Purkinje cell (primary cell): Measurements from ENCODE around the gene FAM53C. TPM values are rescaled to one million over a fixed set of nuclear protein-coding genes. Genes with fewer than 3 reads are reported as not detected.

Experiments
- polyA plus RNA-seq: library from polyadenylated mRNA; unstranded; fragments of >200 nt; fragmentation: Nextera tagmentation; gene quantifications from 2 replicates; pipeline ENCODE4 v1.2.1, GENCODE V29; 2014

The FAM53C gene
- polyA plus RNA-seq = 2.0 and 6.3 TPM in 2 replicates

GRCh38 chr5:138337685-138338410 lies at the start of gene FAM53C:
Gene FAM53C (plus strand): TSS chr5:138338266. CDS start chr5:138341336, 3,070 bp downstream.

GRCh38 chr5:138331449-138332368 lies 6.4 kb upstream of the FAM53C start, which contains the start of gene CDC25C:
Gene CDC25C (minus strand): TSS chr5:138331804. CDS start chr5:138331180, 624 bp downstream.

GRCh38 chr5:138352071-138352721 lies 14.1 kb downstream of the FAM53C start, which contains the start of gene KDM3B:
Gene KDM3B (plus strand): TSS chr5:138352685. CDS start chr5:138352796, 111 bp downstream.

Other genes starting within 250 kb of the FAM53C start
- 113 and 125 TPM in 2 replicates for gene NME5, start 198.8 kb upstream of the FAM53C start, polyA plus RNA-seq
- 95.1 and 95.2 TPM in 2 replicates for gene BRD8, start 159.6 kb upstream of the FAM53C start, polyA plus RNA-seq
- gene KIF20A, start 159.2 kb upstream of the FAM53C start, polyA plus RNA-seq = 0.17 TPM in 1 of 2 replicates, not detected in the other
- gene CDC23, start 124.9 kb upstream of the FAM53C start, polyA plus RNA-seq = 110 and 113 TPM in 2 replicates
- 2.5 and 6.5 TPM in 2 replicates for gene GFRA3, start 63.6 kb upstream of the FAM53C start, polyA plus RNA-seq
- not detected in 2 replicates for gene CDC25C, start 6.5 kb upstream of the FAM53C start, polyA plus RNA-seq
- gene KDM3B, start 14.4 kb downstream of the FAM53C start, polyA plus RNA-seq = 18.6 and 23.9 TPM in 2 replicates
- 42.0 and 65.2 TPM in 2 replicates for gene REEP2, start 100.8 kb downstream of the FAM53C start, polyA plus RNA-seq
- 0.17 and 19.6 TPM in 2 replicates for gene EGR1, start 127.2 kb downstream of the FAM53C start, polyA plus RNA-seq
- gene ETF1, start 205.0 kb downstream of the FAM53C start, polyA plus RNA-seq = 34.8 and 38.8 TPM in 2 replicates
- gene HSPA9, start 237.1 kb downstream of the FAM53C start, polyA plus RNA-seq = 208 TPM in 2 replicates